WTC11 (cell line): Measurements from ENCODE around the gene ARIH2. TPM values are rescaled to one million over a fixed set of nuclear protein-coding genes. Genes with fewer than 3 reads are reported as not detected.

Experiments
- ATAC-seq: fragments of 200-7000 bp; cut with Tn5 transposase; 2 replicates; pipeline ENCODE4 v1.10.0; 2021; ENCODE audit warnings: mild to moderate bottlenecking, moderate library complexity
- CTCF ChIA-PET: fragments of 300-600 bp; sonication (Branson Sonifier 250); formaldehyde crosslinking; loops from one replicate; lab custom pipeline; 2021; ENCODE audit warnings: antibody characterized with exemption; lab: Charles Lee
- POLR2A ChIA-PET: fragments of 350-600 bp; sonication (Branson Sonifier 250); formaldehyde crosslinking; loops from one replicate; lab custom pipeline; 2021; ENCODE audit warnings: antibody characterized with exemption; lab: Charles Lee
- DNase-seq: peaks from one replicate; pipeline ENCODE4 v3.0.0; 2021; ENCODE audit warnings: low spot score
- H3K27ac Mint-ChIP-seq: 2 replicates; pipeline ENCODE4 v1.8.0; 2021; ENCODE audit warnings: mixed read lengths
- H3K27me3 Mint-ChIP-seq: 2 replicates; pipeline ENCODE4 v1.8.0; 2021; ENCODE audit warnings: low read depth, mild to moderate bottlenecking, moderate library complexity, mixed read lengths
- H3K36me3 Mint-ChIP-seq: 2 replicates; pipeline ENCODE4 v1.8.0; 2021; ENCODE audit warnings: mixed read lengths
- H3K4me1 Mint-ChIP-seq: 2 replicates; pipeline ENCODE4 v1.8.0; 2022; ENCODE audit warnings: mixed read lengths
- H3K4me3 Mint-ChIP-seq: 2 replicates; pipeline ENCODE4 v1.8.0; 2021; ENCODE audit warnings: mild to moderate bottlenecking, moderate library complexity, mixed read lengths
- H3K9me3 Mint-ChIP-seq: 2 replicates; pipeline ENCODE4 v1.8.0; 2021; ENCODE audit warnings: mixed read lengths
- AR ChIP-seq: fragments of 250-450 bp; sonication (Bioruptor Pico); IDR thresholded peaks from 2 replicates; pipeline ENCODE4 v1.9.0; 2021; ENCODE audit warnings: mild to moderate bottlenecking
- ATF3 ChIP-seq: sonication (generic); formaldehyde crosslinking; conservative IDR thresholded peaks from 2 replicates; pipeline ENCODE4 v1.8.1; 2022; ENCODE audit warnings: mild to moderate bottlenecking, missing genetic modification reagents
- ATF6 ChIP-seq: sonication (generic); formaldehyde crosslinking; IDR thresholded peaks from 2 replicates; pipeline ENCODE4 v1.8.1; 2023; ENCODE audit warnings: mild to moderate bottlenecking, missing genetic modification reagents
- E2F1 ChIP-seq: sonication (generic); formaldehyde crosslinking; IDR thresholded peaks from 2 replicates; pipeline ENCODE4 v1.8.0; 2022; ENCODE audit warnings: mild to moderate bottlenecking, missing genetic modification reagents
- ELF4 ChIP-seq: sonication (generic); formaldehyde crosslinking; IDR thresholded peaks from 2 replicates; pipeline ENCODE4 v1.8.1; 2022; ENCODE audit warnings: low read depth, mild to moderate bottlenecking, moderate library complexity, missing genetic modification reagents
- ESRRA ChIP-seq: sonication (generic); formaldehyde crosslinking; IDR thresholded peaks from 2 replicates; pipeline ENCODE4 v1.8.1; 2022; ENCODE audit warnings: mild to moderate bottlenecking, missing genetic modification reagents, borderline replicate concordance
- GRHL2 ChIP-seq: fragments of 250-450 bp; sonication (Bioruptor Pico); IDR thresholded peaks from 2 replicates; pipeline ENCODE4 v1.8.0; 2022; ENCODE audit warnings: mild to moderate bottlenecking, moderate library complexity; ENCODE audit not compliant: insufficient replicate concordance, severe bottlenecking
- HMGXB4 ChIP-seq: sonication (generic); formaldehyde crosslinking; IDR thresholded peaks from 2 replicates; pipeline ENCODE4 v1.8.1; 2023; ENCODE audit warnings: mild to moderate bottlenecking, moderate library complexity, missing genetic modification reagents
- IRF2 ChIP-seq: sonication (generic); formaldehyde crosslinking; IDR thresholded peaks from 2 replicates; pipeline ENCODE4 v1.8.0; 2022; ENCODE audit warnings: low read depth, missing genetic modification reagents, borderline replicate concordance
- JAZF1 ChIP-seq: fragments of 250-450 bp; sonication (Bioruptor Pico); IDR thresholded peaks from 2 replicates; pipeline ENCODE4 v1.9.0; 2021; ENCODE audit warnings: moderate library complexity, mild to moderate bottlenecking, inconsistent platforms
- KAT7 ChIP-seq: sonication (generic); formaldehyde crosslinking; IDR thresholded peaks from 2 replicates; pipeline ENCODE4 v1.8.1; 2023; ENCODE audit warnings: missing genetic modification reagents, mild to moderate bottlenecking, borderline replicate concordance
- MXD4 ChIP-seq: fragments of 250-450 bp; sonication (Bioruptor Pico); IDR thresholded peaks from 2 replicates; pipeline ENCODE4 v1.8.0; 2021; ENCODE audit warnings: mild to moderate bottlenecking, moderate library complexity, borderline replicate concordance
- MYBL2 ChIP-seq: sonication (generic); formaldehyde crosslinking; IDR thresholded peaks from 2 replicates; pipeline ENCODE4 v1.8.1; 2023; ENCODE audit warnings: mild to moderate bottlenecking, moderate library complexity, missing genetic modification reagents
- NFATC4 ChIP-seq: fragments of 250-450 bp; sonication (Bioruptor Pico); IDR thresholded peaks from 2 replicates; pipeline ENCODE4 v1.9.0; 2021; ENCODE audit warnings: mild to moderate bottlenecking
- NFE2L1 ChIP-seq: sonication (generic); formaldehyde crosslinking; IDR thresholded peaks from 2 replicates; pipeline ENCODE4 v1.8.1; 2023; ENCODE audit warnings: missing genetic modification reagents
- NFYB ChIP-seq: sonication (generic); formaldehyde crosslinking; conservative IDR thresholded peaks from 2 replicates; pipeline ENCODE4 v1.8.0; 2022; ENCODE audit warnings: low read depth, missing genetic modification reagents
- NR2C2 ChIP-seq: sonication (generic); formaldehyde crosslinking; IDR thresholded peaks from 2 replicates; pipeline ENCODE4 v1.8.0; 2022; ENCODE audit warnings: mild to moderate bottlenecking, missing genetic modification reagents
- ZBTB21 ChIP-seq: sonication (generic); formaldehyde crosslinking; IDR thresholded peaks from 2 replicates; pipeline ENCODE4 v1.8.1; 2023; ENCODE audit warnings: mild to moderate bottlenecking, missing genetic modification reagents, borderline replicate concordance
- ZBTB43 ChIP-seq: sonication (generic); formaldehyde crosslinking; IDR thresholded peaks from 2 replicates; pipeline ENCODE4 v1.8.1; 2023; ENCODE audit warnings: mild to moderate bottlenecking, missing genetic modification reagents
- ZNF138 ChIP-seq: sonication (generic); formaldehyde crosslinking; conservative IDR thresholded peaks from 2 replicates; pipeline ENCODE4 v1.8.1; 2022; ENCODE audit warnings: mild to moderate bottlenecking, moderate library complexity, missing genetic modification reagents
- ZNF396 ChIP-seq: fragments of 250-450 bp; sonication (Bioruptor Pico); IDR thresholded peaks from 2 replicates; pipeline ENCODE4 v1.8.0; 2021; ENCODE audit warnings: mild to moderate bottlenecking, moderate library complexity, borderline replicate concordance
- ZNF423 ChIP-seq: fragments of 250-450 bp; sonication (Bioruptor Pico); IDR thresholded peaks from 2 replicates; pipeline ENCODE4 v2.1.2; 2022; ENCODE audit warnings: mild to moderate bottlenecking, moderate library complexity
- total RNA-seq: library from RNA; stranded (reverse); gene quantifications from 3 replicates; pipeline ENCODE4 v1.2.3, GENCODE V29; 2021

Gene ARIH2
- total RNA-seq, 1 experiment from 2014 or later, result 134 TPM

- TF ChIP-seq ATF3 (no peak), NFYB (CRISPR knock-in tag) (no peak)
These were observed 27.0 kb upstream of the ARIH2 start (continued) for GRCh38 chr3:48891606-48892005.

- no peak overlapping the region for H3K27ac Mint-ChIP-seq
- DNase-seq (no peak), ATAC-seq (no peak)
- H3K36me3 Mint-ChIP-seq, result no peaks in the 10 kb centered on the region
- H3K4me3 Mint-ChIP-seq, result no peak overlapping the region
- TF ChIP-seq AR (CRISPR knock-in tag) (no peak), GRHL2 (no peak), ZBTB43 (no peak), MYBL2 (CRISPR knock-in tag) (no peak), E2F1 (CRISPR knock-in tag) (no peak), IRF2 (no peak), ZBTB21 (CRISPR knock-in tag) (no peak)
- ChIA-PET POLR2A (no interaction called here), CTCF (interaction anchor here (2.0 kb wide), 1 partner anchor 155 kb away, joined by 4 read pairs; no protein-coding TSS in a partner anchor)
- H3K27me3 Mint-ChIP-seq, result no peaks in the 10 kb centered on the region; the same call in 1 of the 2 replicates
- H3K9me3 Mint-ChIP-seq, result no peaks in the 10 kb centered on the region
- H3K4me1 Mint-ChIP-seq, result peaks cover 12% of the 10 kb centered on the region
These were observed 24.1 kb upstream of the ARIH2 start for GRCh38 chr3:48894516-48894915.

- Mint-ChIP-seq H3K4me1 (peaks cover 16% of the 10 kb centered on the region), H3K4me3 (no peak overlapping the region), H3K9me3 (no peaks in the 10 kb centered on the region), H3K27ac (peak overlapping the region; percentile 75), H3K36me3 (no peaks in the 10 kb centered on the region), H3K27me3 (no peaks in the 10 kb centered on the region; the same call in 1 of the 2 replicates)
- TF ChIP-seq HMGXB4, result no peak
- no peak for TF ChIP-seq ZNF138 (CRISPR knock-in tag)
- no peak for TF ChIP-seq ZNF423
- no peak for TF ChIP-seq NFATC4 (CRISPR knock-in tag)
- TF ChIP-seq NR2C2 (CRISPR knock-in tag), result no peak
- no peak for TF ChIP-seq ELF4
- TF ChIP-seq ESRRA, result no peak
- TF ChIP-seq NFE2L1 (CRISPR knock-in tag), result no peak
- TF ChIP-seq ATF6 (CRISPR knock-in tag), result no peak
- TF ChIP-seq MXD4 (CRISPR knock-in tag), result no peak
- TF ChIP-seq JAZF1 (CRISPR knock-in tag), result no peak
- no peak for TF ChIP-seq KAT7 (CRISPR knock-in tag)
- no peak for TF ChIP-seq ZNF396 (CRISPR knock-in tag)
- CTCF ChIA-PET, result interaction anchor here (0.7 kb wide), 1 partner anchor 159 kb away, joined by 3 read pairs; no protein-coding TSS in a partner anchor
- POLR2A ChIA-PET, result no interaction called here
- no peak for DNase-seq
- no peak for ATAC-seq
These were observed 21.7 kb upstream of the ARIH2 start for GRCh38 chr3:48896936-48897335.
